Retinal pigment epithelial cell (primary cell): ENCODE data around the gene RPL18.

Experiments
- DNase-seq: peaks from one replicate; pipeline ENCODE4 v3.0.0-alpha.2; 2010; ENCODE audit warnings: low read depth
- H3K4me3 ChIP-seq: 2 replicates; pipeline ENCODE4 v1.5.1; 2011; ENCODE audit warnings: mild to moderate bottlenecking, low read length, control low read depth, moderate library complexity
- CTCF ChIP-seq: conservative IDR thresholded peaks from 2 replicates; pipeline ENCODE4 v1.5.1; 2011; ENCODE audit warnings: low read depth, low read length, control low read depth, inconsistent platforms

The RPL18 gene

GRCh38 chr19:48573163-48573505 lies 45.8 kb downstream of the RPL18 start:
- no peak for TF ChIP-seq CTCF
- H3K4me3 ChIP-seq: no peak overlapping the region
- no peak for DNase-seq

DNA sequence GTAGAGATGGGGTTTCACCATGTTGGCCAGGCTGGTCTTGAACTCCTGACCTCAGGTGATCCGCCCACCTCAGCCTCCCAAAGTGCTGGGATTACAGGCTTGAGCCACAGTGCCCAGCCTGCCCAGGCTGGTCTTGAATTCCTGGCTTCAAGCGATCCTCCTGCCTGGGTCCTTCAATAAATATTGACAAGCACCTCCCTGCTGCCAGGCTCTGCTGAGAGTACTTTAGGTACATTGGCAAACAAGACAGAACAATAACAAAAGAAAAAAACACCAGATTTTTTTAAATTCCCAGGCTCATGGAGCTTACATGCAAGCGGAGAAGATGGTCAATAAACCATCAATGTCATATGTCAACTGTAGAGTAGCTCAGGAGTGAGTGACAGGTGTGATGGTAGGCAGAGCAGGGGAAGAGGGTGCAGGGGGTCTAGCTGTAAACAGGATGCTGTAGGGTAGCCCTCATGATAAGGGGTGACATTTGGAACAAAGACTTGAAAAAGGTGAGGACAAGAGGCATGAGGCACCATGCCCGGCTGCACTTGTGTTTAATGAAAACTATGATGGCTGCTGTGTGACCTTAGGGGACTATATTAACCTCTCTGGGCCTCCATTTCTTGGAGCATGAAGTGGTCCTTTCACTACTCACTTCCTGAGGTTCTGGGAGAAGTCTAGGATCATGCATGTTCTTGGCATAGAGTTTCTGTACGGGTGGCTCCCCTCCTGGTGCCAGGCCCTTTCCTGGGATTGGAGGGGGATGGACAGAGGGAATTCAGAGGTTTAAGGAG lies 47.4 kb downstream of the RPL18 start:
- no peak for TF ChIP-seq CTCF
- no peak for DNase-seq
- H3K4me3 ChIP-seq: no peak overlapping the region

DNA sequence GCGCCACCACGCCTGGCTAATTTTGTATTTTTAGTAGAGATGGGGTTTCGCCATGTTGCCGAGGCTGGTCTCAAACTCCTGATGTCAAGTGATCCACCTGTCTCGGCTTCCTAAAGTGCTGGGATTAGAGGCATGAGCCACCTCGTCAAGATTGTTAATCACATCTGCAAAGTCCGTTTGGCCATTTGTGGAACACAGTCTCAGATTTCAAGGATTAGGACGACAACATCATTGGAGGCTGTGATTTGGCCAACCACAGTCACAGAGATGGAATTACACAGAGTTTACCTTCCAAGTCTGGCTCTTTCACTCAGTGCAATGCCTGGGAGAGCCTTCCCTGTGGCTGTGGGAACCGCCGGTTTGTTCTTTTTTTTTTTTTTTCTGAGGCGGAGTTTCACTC lies 49.2 kb downstream of the RPL18 start:
- H3K4me3 ChIP-seq: no peak overlapping the region
- no peak for TF ChIP-seq CTCF
- peak; percentile 84 for DNase-seq

DNA sequence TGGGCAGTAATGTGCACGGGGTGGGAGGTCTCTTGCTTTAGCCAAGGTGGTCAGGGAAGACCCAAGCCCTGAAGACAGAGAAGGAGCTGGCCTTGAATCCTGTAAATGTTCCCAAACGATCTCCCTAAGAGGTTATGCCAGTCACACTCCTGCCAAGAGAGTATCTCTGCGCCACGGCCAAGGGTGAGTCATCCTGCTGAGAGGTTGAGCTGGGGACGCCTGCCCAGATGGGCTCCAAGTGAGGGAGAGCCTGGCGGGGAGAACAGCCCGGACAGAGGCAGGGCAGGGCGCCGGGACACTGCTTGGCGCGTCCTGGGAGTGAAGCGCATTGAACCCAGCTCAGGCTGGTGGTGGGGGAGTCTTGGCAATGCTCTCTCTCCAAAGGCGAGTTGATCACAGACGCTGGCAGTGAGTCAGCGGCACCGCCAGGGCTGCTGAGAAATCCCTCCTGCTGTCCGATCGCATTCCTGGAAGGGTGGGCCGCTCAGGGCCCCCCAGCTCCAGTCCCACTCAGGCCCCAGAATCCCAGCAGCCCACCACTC lies 50.6 kb downstream of the RPL18 start:
- peak; percentile 86 for DNase-seq
- H3K4me3 ChIP-seq: peak overlapping the region; percentile 10
- TF ChIP-seq CTCF: no peak
